Measurements from ENCODE around the gene PDZD2.
A peak's percentile ranks its signal among the peaks of the same experiment; 100 is the strongest.

The PDZD2 gene

GRCh38 chr5:31638345-31638744 lies 586 bp upstream of the PDZD2 start:
- DNase-seq (ENCODE audit: low spot score) = no peak

GRCh38 chr5:31639481-31640411 lies 815 bp downstream of the PDZD2 start:
- DNase-seq (ENCODE audit: low spot score) = no peak

- no peak for DNase-seq (ENCODE audit: low spot score)
Observed at GRCh38 chr5:31640573-31640972, 1.6 kb downstream of the PDZD2 start.

GRCh38 chr5:31641059-31641458 lies 2.1 kb downstream of the PDZD2 start:
- DNase-seq (ENCODE audit: low spot score) = no peak

GRCh38 chr5:31641575-31641974 lies 2.6 kb downstream of the PDZD2 start:
- no peak for DNase-seq (ENCODE audit: low spot score)

GRCh38 chr5:31645420-31646081 lies 6.6 kb downstream of the PDZD2 start:
- DNase-seq (ENCODE audit: low spot score) = no peak

- DNase-seq (ENCODE audit: low spot score) = no peak
Observed at GRCh38 chr5:31648326-31648725, 9.4 kb downstream of the PDZD2 start.

GRCh38 chr5:31651241-31651640 lies 12.3 kb downstream of the PDZD2 start:
- DNase-seq (ENCODE audit: low spot score) = no peak

- no peak for DNase-seq (ENCODE audit: low spot score)
Observed at GRCh38 chr5:31655491-31655890, 16.6 kb downstream of the PDZD2 start.

- no peak for DNase-seq (ENCODE audit: low spot score)
Observed at GRCh38 chr5:31656806-31657205, 17.9 kb downstream of the PDZD2 start.

GRCh38 chr5:31657315-31657979 lies 18.5 kb downstream of the PDZD2 start:
- no peak for DNase-seq (ENCODE audit: low spot score)

GRCh38 chr5:31661257-31661656 lies 22.3 kb downstream of the PDZD2 start:
- no peak for DNase-seq (ENCODE audit: low spot score)

- no peak for DNase-seq (ENCODE audit: low spot score)
Observed at GRCh38 chr5:31663519-31663918, 24.6 kb downstream of the PDZD2 start.

- peak; percentile 7 for DNase-seq (ENCODE audit: low spot score)
Observed at GRCh38 chr5:31664566-31664965, 25.6 kb downstream of the PDZD2 start.

- no peak for DNase-seq (ENCODE audit: low spot score)
Observed at GRCh38 chr5:31671339-31671741, 32.4 kb downstream of the PDZD2 start.

- DNase-seq (ENCODE audit: low spot score) = no peak
Observed at GRCh38 chr5:31674371-31674951, 35.5 kb downstream of the PDZD2 start.

GRCh38 chr5:31675472-31675871 lies 36.5 kb downstream of the PDZD2 start:
- no peak for DNase-seq (ENCODE audit: low spot score)

GRCh38 chr5:31678180-31678579 lies 39.2 kb downstream of the PDZD2 start:
- no peak for DNase-seq (ENCODE audit: low spot score)

- DNase-seq (ENCODE audit: low spot score) = no peak
Observed at GRCh38 chr5:31680528-31680927, 41.6 kb downstream of the PDZD2 start.

- DNase-seq (ENCODE audit: low spot score) = no peak
Observed at GRCh38 chr5:31682025-31682424, 43.1 kb downstream of the PDZD2 start.

- no peak for DNase-seq (ENCODE audit: low spot score)
Observed at GRCh38 chr5:31682851-31683250, 43.9 kb downstream of the PDZD2 start.

GRCh38 chr5:31688515-31689092 lies 49.7 kb downstream of the PDZD2 start:
- DNase-seq (ENCODE audit: low spot score) = no peak

All from hematopoietic multipotent progenitor cell treated with erythropoietin and hydrocortisone succinate and interleukin-3 and kit ligand, for 15 days (in vitro differentiated cells).